ENCODE data around the gene PPP1R3F. TPM values are rescaled to one million over a fixed set of nuclear protein-coding genes. Genes with fewer than 3 reads are reported as not detected.
A peak's percentile ranks its signal among the peaks of the same experiment; 100 is the strongest.
"Not testable (repeated sequence)": the region's sequence is repeated elsewhere in the genome, so short reads cannot be mapped to it uniquely, and the experiment has no call there.

The PPP1R3F gene
- total and polyA plus RNA-seq, 5 experiments from 2014 or later, result 6.7 to 21.8 (median 9.7) TPM

- ATAC-seq, result no peak
- H3K36me3 Mint-ChIP-seq, result peaks cover 0 to 5% (median 1%) of the 10 kb centered on the region in 3 donors
- DNase-seq, result no peak
- peaks cover 0 to 2% (median 0%) of the 10 kb centered on the region in 9 donors for H3K9me3 Mint-ChIP-seq
- peak overlapping the region; percentile 30 to 82 (median 65) for H3K4me3 Mint-ChIP-seq
- no peaks in the 10 kb centered on the region for H3K27me3 Mint-ChIP-seq
- POLR2A ChIA-PET, result interaction anchor here (1.2 kb wide), 2 partner anchors 8 to 9 kb away, joined by 3 to 5 read pairs; partner anchors contain the start of gene PPP1R3F
- H3K4me1 Mint-ChIP-seq, result peaks cover 38 to 83% (median 77%) of the 10 kb centered on the region in 4 donors
- peak overlapping the region; percentile 41 to 93 (median 87) for H3K27ac Mint-ChIP-seq
These were observed 8.5 kb downstream of the PPP1R3F start for GRCh38 chrX:49278081-49278480.

DNA sequence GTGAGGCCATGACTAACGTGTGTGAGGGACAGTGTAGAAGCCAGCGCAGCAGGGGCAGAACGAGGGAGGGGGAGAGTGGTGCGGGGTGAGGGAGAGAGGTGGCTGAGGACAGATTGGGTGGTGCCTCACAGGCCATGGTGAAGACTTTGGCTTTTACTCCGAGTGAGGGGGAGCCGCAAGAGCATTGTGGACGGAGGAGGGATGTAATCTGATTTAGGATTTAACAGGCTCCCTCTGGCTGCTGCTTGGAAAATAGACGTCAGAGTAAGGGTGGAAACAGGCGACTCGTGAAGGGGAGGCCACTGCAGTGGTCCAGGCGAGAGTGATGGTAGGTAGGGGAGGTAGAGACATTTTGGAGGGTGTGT, 13.0 kb downstream of the PPP1R3F start:
- Mint-ChIP-seq H3K36me3 (peaks cover 0 to 10% (median 2%) of the 10 kb centered on the region in 3 donors), H3K9me3 (no peaks in the 10 kb centered on the region), H3K4me1 (peaks cover 23 to 46% (median 40%) of the 10 kb centered on the region in 4 donors), H3K4me3 (peak overlapping the region in 2 of 10 donors; percentile 33 to 43), H3K27me3 (no peaks in the 10 kb centered on the region), H3K27ac (peak overlapping the region in 5 of 10 donors; percentile 33 to 84 (median 43))
- DNase-seq (no peak), ATAC-seq (no peak)
- POLR2A ChIA-PET, result interaction anchor here (1.4 kb wide), 1 partner anchor 12 kb away, joined by 6 read pairs; no protein-coding TSS in a partner anchor

DNA sequence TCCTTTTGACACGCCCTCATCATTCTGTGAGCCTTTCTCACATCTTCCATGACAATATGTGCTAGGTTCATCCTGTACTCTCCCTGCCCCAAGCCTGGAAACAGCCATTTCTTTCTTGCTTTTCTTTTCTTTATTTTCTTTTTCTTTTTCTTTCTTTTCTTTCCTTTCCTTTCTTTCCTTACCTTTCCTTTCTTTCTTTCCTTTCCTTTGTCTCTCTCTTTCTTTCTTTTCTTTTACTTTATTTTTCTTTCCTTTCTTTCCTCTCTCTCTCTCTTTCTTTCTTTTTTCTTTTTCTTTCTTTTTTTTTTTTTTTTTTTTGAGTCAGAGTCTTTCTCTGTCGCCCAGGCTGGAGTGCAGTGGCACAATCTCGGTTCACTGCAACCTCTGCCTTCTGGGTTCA, 14.6 kb downstream of the PPP1R3F start:
- Mint-ChIP-seq H3K4me3 (no peak overlapping the region), H3K9me3 (no peaks in the 10 kb centered on the region), H3K27ac (peak overlapping the region in 2 of 10 donors; percentile 48 to 71), H3K36me3 (peaks cover 0 to 10% (median 2%) of the 10 kb centered on the region in 3 donors), H3K4me1 (peaks cover 19 to 46% (median 40%) of the 10 kb centered on the region in 4 donors), H3K27me3 (no peaks in the 10 kb centered on the region)
- DNase-seq (no peak), ATAC-seq (no peak)
- POLR2A ChIA-PET, result no interaction called here

DNA sequence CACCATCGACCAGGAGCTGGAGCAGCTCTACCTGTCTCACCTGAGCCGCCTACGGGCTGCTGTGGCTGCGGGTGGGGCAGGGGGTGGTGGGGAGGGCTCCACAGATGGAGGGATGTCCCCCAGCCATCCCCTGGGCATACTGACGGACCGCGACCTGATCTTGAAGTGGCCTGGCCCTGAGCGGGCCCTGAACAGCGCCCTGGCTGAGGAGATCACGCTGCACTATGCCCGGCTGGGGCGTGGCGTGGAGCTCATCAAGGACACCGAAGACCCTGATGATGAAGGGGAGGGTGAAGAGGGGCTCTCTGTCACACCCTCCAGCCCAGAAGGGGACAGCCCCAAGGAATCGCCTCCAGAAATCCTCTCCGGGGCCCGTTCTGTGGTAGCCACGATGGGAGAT, 16.5 kb downstream of the PPP1R3F start:
- H3K36me3 Mint-ChIP-seq, result peaks cover 0 to 10% (median 2%) of the 10 kb centered on the region in 3 donors
- POLR2A ChIA-PET, result interaction anchor here (0.7 to 1.8 kb wide), 4 partner anchors 8 to 1240 kb away, joined by 3 to 5 read pairs (median 4); no protein-coding TSS in a partner anchor
- no peak overlapping the region for H3K27ac Mint-ChIP-seq
- ATAC-seq, result no peak
- no peak for DNase-seq
- no peaks in the 10 kb centered on the region for H3K9me3 Mint-ChIP-seq
- H3K4me1 Mint-ChIP-seq, result peaks cover 16 to 36% (median 31%) of the 10 kb centered on the region in 4 donors
- no peaks in the 10 kb centered on the region for H3K27me3 Mint-ChIP-seq
- no peak overlapping the region for H3K4me3 Mint-ChIP-seq

- peaks cover 0 to 10% (median 2%) of the 10 kb centered on the region in 3 donors for H3K36me3 Mint-ChIP-seq
- POLR2A ChIA-PET, result interaction anchor here (1.2 to 1.8 kb wide), 4 partner anchors 9 to 17 kb away, joined by 3 to 5 read pairs (median 4); partner anchors contain the start of gene PPP1R3F
- no peak overlapping the region for H3K4me3 Mint-ChIP-seq
- DNase-seq, result no peak
- no peaks in the 10 kb centered on the region for H3K9me3 Mint-ChIP-seq
- ATAC-seq, result no peak
- no peaks in the 10 kb centered on the region for H3K27me3 Mint-ChIP-seq
- H3K27ac Mint-ChIP-seq, result no peak overlapping the region
- peaks cover 17 to 36% (median 31%) of the 10 kb centered on the region in 4 donors for H3K4me1 Mint-ChIP-seq
These were observed 17.0 kb downstream of the PPP1R3F start for GRCh38 chrX:49286581-49286980.

- Mint-ChIP-seq H3K9me3 (no peaks in the 10 kb centered on the region), H3K27me3 (no peaks in the 10 kb centered on the region), H3K4me1 (peaks cover 19 to 38% (median 34%) of the 10 kb centered on the region in 4 donors), H3K27ac (peak overlapping the region in 2 of 10 donors; percentile 70 to 72), H3K36me3 (peaks cover 0 to 6% (median 2%) of the 10 kb centered on the region in 3 donors), H3K4me3 (peak overlapping the region in 2 of 10 donors; percentile 4 to 49)
- ATAC-seq (no peak), DNase-seq (no peak)
- POLR2A ChIA-PET, result interaction anchor here (0.9 to 1.2 kb wide), 2 partner anchors 15 to 18 kb away, joined by 3 to 4 read pairs; partner anchors contain the start of gene PPP1R3F
These were observed 18.1 kb downstream of the PPP1R3F start for GRCh38 chrX:49287665-49288064.

- POLR2A ChIA-PET, result no interaction called here
These were observed 20.6 kb downstream of the PPP1R3F start for GRCh38 chrX:49290215-49290614.

GRCh38 chrX:49291615-49292337, 22.2 kb downstream of the PPP1R3F start:
- Mint-ChIP-seq H3K4me3 (peak overlapping the region in 7 of 10 donors; percentile 5 to 76 (median 50)), H3K27me3 (no peaks in the 10 kb centered on the region), H3K27ac (peak overlapping the region in 9 of 10 donors; percentile 39 to 92 (median 78)), H3K4me1 (peaks cover 24 to 50% (median 38%) of the 10 kb centered on the region in 4 donors), H3K36me3 (peaks cover 0 to 2% (median 0%) of the 10 kb centered on the region in 3 donors), H3K9me3 (no peaks in the 10 kb centered on the region)
- peak; percentile 82 to 89 for ATAC-seq
- peak; percentile 44 to 80 (median 59) for DNase-seq
- POLR2A ChIA-PET, result interaction anchor here (1.1 to 2.0 kb wide), 2 partner anchors 16 to 18 kb away, joined by 4 to 7 read pairs; no protein-coding TSS in a partner anchor

More at GRCh38 chrX:49290215-49290614, 20.6 kb downstream of the PPP1R3F start:
- DNase-seq (no peak), ATAC-seq (no peak)
- Mint-ChIP-seq H3K4me1 (peaks cover 19 to 40% (median 38%) of the 10 kb centered on the region in 4 donors), H3K9me3 (no peaks in the 10 kb centered on the region), H3K4me3 (no peak overlapping the region), H3K27ac (no peak overlapping the region), H3K27me3 (no peaks in the 10 kb centered on the region), H3K36me3 (peaks cover 0 to 2% (median 0%) of the 10 kb centered on the region in 3 donors)

- H3K4me1 Mint-ChIP-seq, result peaks cover 19 to 46% (median 33%) of the 10 kb centered on the region in 4 donors
- H3K9me3 Mint-ChIP-seq, result no peaks in the 10 kb centered on the region
- H3K27ac Mint-ChIP-seq, result peak overlapping the region in 2 of 10 donors; percentile 38 to 68
- no peaks in the 10 kb centered on the region for H3K27me3 Mint-ChIP-seq
- H3K36me3 Mint-ChIP-seq, result no peaks in the 10 kb centered on the region
- no peak for ATAC-seq
- DNase-seq, result no peak
- peak overlapping the region in 5 of 10 donors; percentile 26 to 71 (median 50) for H3K4me3 Mint-ChIP-seq
- POLR2A ChIA-PET, result interaction anchor here (1.1 to 2.0 kb wide), 2 partner anchors 15 to 17 kb away, joined by 4 to 7 read pairs; no protein-coding TSS in a partner anchor
These were observed 23.1 kb downstream of the PPP1R3F start for GRCh38 chrX:49292400-49293362.

- H3K36me3 Mint-ChIP-seq, H3K27me3 Mint-ChIP-seq, POLR2A ChIA-PET, H3K9me3 Mint-ChIP-seq, DNase-seq, H3K4me3 Mint-ChIP-seq, ATAC-seq, H3K27ac Mint-ChIP-seq: not testable (repeated sequence)
- H3K4me1 Mint-ChIP-seq, result peaks cover 0 to 10% (median 3%) of the 10 kb centered on the region in 4 donors
These were observed 29.7 kb downstream of the PPP1R3F start for GRCh38 chrX:49299293-49299692.

DNA sequence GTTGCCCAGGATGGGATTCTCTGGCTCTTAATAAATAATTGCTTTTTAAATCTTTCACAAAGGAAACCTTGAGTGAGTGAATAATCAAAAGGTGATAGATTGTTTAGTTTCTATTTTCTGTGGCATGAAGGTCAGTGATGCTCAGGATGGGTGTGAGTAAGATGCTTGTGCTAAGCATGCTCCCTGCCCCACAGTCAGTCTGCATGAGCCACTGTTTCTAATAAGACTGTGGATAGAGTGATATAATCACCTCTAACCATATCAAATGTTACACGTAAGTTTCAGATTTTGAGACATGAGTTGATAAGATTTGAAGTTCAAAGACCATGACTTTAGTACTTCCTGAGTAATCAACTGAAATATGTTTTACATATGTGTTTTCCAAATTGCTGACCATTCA, 31.1 kb downstream of the PPP1R3F start:
- no peaks in the 10 kb centered on the region for H3K9me3 Mint-ChIP-seq
- no peaks in the 10 kb centered on the region for H3K27me3 Mint-ChIP-seq
- no peak overlapping the region for H3K4me3 Mint-ChIP-seq
- POLR2A ChIA-PET, result no interaction called here
- peaks cover 0 to 10% (median 3%) of the 10 kb centered on the region in 4 donors for H3K4me1 Mint-ChIP-seq
- H3K36me3 Mint-ChIP-seq, result peaks cover 0 to 5% (median 1%) of the 10 kb centered on the region in 3 donors
- no peak for ATAC-seq
- H3K27ac Mint-ChIP-seq, result no peak overlapping the region
- DNase-seq, result no peak

GRCh38 chrX:49303346-49303745, 33.8 kb downstream of the PPP1R3F start, which contains the start of gene GAGE10:
Gene GAGE10 (plus strand): TSS chrX:49303646. CDS start chrX:49304860, 1,214 bp downstream.
- Mint-ChIP-seq H3K36me3 (peaks cover 0 to 5% (median 1%) of the 10 kb centered on the region in 3 donors), H3K4me3 (no peak within 1 kb of the TSS), H3K4me1 (peaks cover 0 to 2% (median 1%) of the 10 kb centered on the region in 4 donors), H3K27me3 (no peaks in the 10 kb centered on the region), H3K9me3 (no peaks in the 10 kb centered on the region), H3K27ac (peak within 1 kb of the TSS in 4 of 10 donors; percentile 35 to 56 (median 48))
- DNase-seq, result no peak
- ATAC-seq, result no peak
- POLR2A ChIA-PET, result no interaction called here

All from naive thymus-derived CD8-positive, alpha-beta T cell (primary cell).